B cell (primary cell): ENCODE data around the gene CPA1. TPM values are rescaled to one million over a fixed set of nuclear protein-coding genes. Genes with fewer than 3 reads are reported as not detected.

Experiments
- ATAC-seq: fragments of 200-7000 bp; cut with Tn5 transposase; one replicate; pipeline ENCODE4 v1.10.0; 2021; ENCODE audit warnings: low read depth, mild to moderate bottlenecking, moderate number of reproducible peaks, moderate library complexity
- CTCF ChIA-PET: fragments of 350-600 bp; sonication (Branson Sonifier 250); formaldehyde crosslinking; loops from one replicate; lab custom pipeline; 2021; ENCODE audit warnings: antibody characterized with exemption, inconsistent platforms; lab: Charles Lee
- POLR2A ChIA-PET: fragments of 350-600 bp; sonication (Branson Sonifier 250); formaldehyde crosslinking; loops from one replicate; lab custom pipeline; 2021; ENCODE audit warnings: antibody characterized with exemption; lab: Charles Lee
- DNase-seq: peaks from one replicate; pipeline ENCODE4 v3.0.0; 2013
- H2AFZ ChIP-seq: 2 replicates; pipeline ENCODE4 v1.6.1; 2012; ENCODE audit warnings: mild to moderate bottlenecking, low read depth, low read length; ENCODE audit not compliant: insufficient read depth, poor library complexity, severe bottlenecking
- H3K27ac ChIP-seq, 2 donors: 1 replicate in 1 of 2; 2 replicates in 1 of 2; pipeline ENCODE4 v1.5.1; 2012 to 2013; ENCODE audit warnings: low read length in 2 of 2, mild to moderate bottlenecking in 2 of 2, moderate library complexity in 1 of 2
- H3K27me3 ChIP-seq, 4 experiments: fragments of 200-600 bp in 1 of 4; sonication (generic) in 1 of 4; replicated peaks in 1 of 4; 1 replicate in 2 of 4; 2 replicates in 2 of 4; pipeline versions ENCODE4 v1.6.1 to v1.7.0; 2013 to 2016; ENCODE audit warnings: low read length in 3 of 4, mild to moderate bottlenecking in 2 of 4, mixed read lengths in 1 of 4, moderate library complexity in 1 of 4; ENCODE audit not compliant: insufficient read depth in 4 of 4, control insufficient read depth in 3 of 4; ENCODE audit errors: control extremely low read depth in 1 of 4
- H3K36me3 ChIP-seq, 2 experiments: replicated peaks in 1 of 2; 1 replicate in 1 of 2; 2 replicates in 1 of 2; pipeline versions ENCODE4 v1.6.1 to v1.7.1; 2013; ENCODE audit warnings: low read length in 1 of 2; ENCODE audit not compliant: insufficient read depth in 2 of 2, control insufficient read depth in 1 of 2; ENCODE audit errors: control extremely low read depth in 1 of 2, extremely low read depth in 1 of 2
- H3K4me1 ChIP-seq, 2 donors: fragments of 200-600 bp in 1 of 2; sonication (generic) in 1 of 2; 1 replicate in 1 of 2; 2 replicates in 1 of 2; pipeline versions ENCODE4 v1.5.1 to v1.6.1; 2013 to 2017; ENCODE audit warnings: low read length in 2 of 2; ENCODE audit not compliant: control insufficient read depth in 2 of 2, insufficient read depth in 2 of 2
- H3K4me2 ChIP-seq: replicated peaks from 2 replicates; pipeline ENCODE3; 2012; ENCODE audit warnings: mild to moderate bottlenecking, low read depth, low read length; ENCODE audit not compliant: poor library complexity, severe bottlenecking
- H3K4me3 ChIP-seq, 5 experiments: fragments of 200-600 bp in 1 of 5; sonication (generic) in 1 of 5; 1 replicate in 3 of 5; 2 replicates in 2 of 5; pipeline versions ENCODE4 v1.5.1 to v1.7.0; 2011 to 2016; ENCODE audit warnings: low read length in 4 of 5, mild to moderate bottlenecking in 4 of 5, low read depth in 2 of 5, control low read depth in 1 of 5, moderate library complexity in 1 of 5; ENCODE audit not compliant: insufficient read depth in 1 of 5; ENCODE audit errors: control extremely low read depth in 1 of 5, extremely low read depth in 1 of 5
- H3K79me2 ChIP-seq: fragments of 200-600 bp; sonication (generic); one replicate; pipeline ENCODE4 v1.6.0; 2016; ENCODE audit warnings: low read length; ENCODE audit not compliant: control insufficient read depth, insufficient read depth
- H3K9ac ChIP-seq: fragments of 200-600 bp; sonication (generic); 2 replicates; pipeline ENCODE4 v1.6.1; 2017; ENCODE audit warnings: mild to moderate bottlenecking, low read length, moderate library complexity
- H3K9me3 ChIP-seq, 3 donors: one replicate each; pipeline versions ENCODE4 v1.6.1 to v1.7.1; 2013; ENCODE audit warnings: low read length in 2 of 3; ENCODE audit not compliant: control insufficient read depth in 2 of 3, insufficient read depth in 1 of 3; ENCODE audit errors: control extremely low read depth in 1 of 3
- H4K20me1 ChIP-seq: 2 replicates; pipeline ENCODE4 v1.6.0; 2012; ENCODE audit warnings: mild to moderate bottlenecking, low read length; ENCODE audit not compliant: insufficient read depth, control insufficient read depth, poor library complexity, severe bottlenecking
- H3K27ac Mint-ChIP-seq: one replicate; pipeline ENCODE4 v1.8.0; 2021; ENCODE audit warnings: mixed read lengths
- H3K27me3 Mint-ChIP-seq: one replicate; pipeline ENCODE4 v1.8.0; 2021; ENCODE audit warnings: mixed read lengths
- H3K4me1 Mint-ChIP-seq: one replicate; pipeline ENCODE4 v1.8.0; 2021; ENCODE audit warnings: mixed read lengths
- H3K4me3 Mint-ChIP-seq: one replicate; pipeline ENCODE4 v1.8.0; 2021; ENCODE audit warnings: mixed read lengths
- H3K9me3 Mint-ChIP-seq: one replicate; pipeline ENCODE4 v1.8.0; 2022; ENCODE audit warnings: mixed read lengths; ENCODE audit not compliant: insufficient read depth
- EZH2 ChIP-seq: IDR thresholded peaks from 2 replicates; pipeline ENCODE4 v1.6.1; 2012; ENCODE audit warnings: borderline replicate concordance, low read depth, mild to moderate bottlenecking, moderate library complexity, low read length; ENCODE audit not compliant: insufficient read depth, poor library complexity, severe bottlenecking
- WGBS: methylation state at CpG from one replicate; pipeline ENCODE4 v1.1.5; 2013; ENCODE audit warnings: missing lambda C conversion rate; ENCODE audit not compliant: insufficient coverage; 5-methylcytosine and 5-hydroxymethylcytosine counted together
- intact Hi-C: fragments of 100-400 bp; cut with micrococcal nuclease; formaldehyde crosslinking; loops from one replicate; pipeline ENCODE4 v1.10.0; 2022
- polyA plus RNA-seq: library from polyadenylated mRNA; depleted of rRNA; stranded (reverse); fragments of >200 nt; gene quantifications from 2 replicates; pipeline ENCODE4 v1.2.3, GENCODE V29; 2012
- total RNA-seq, 2 donors: library from RNA; stranded (reverse); fragments of 120-200 nt in 1 of 2; gene quantifications; 1 replicate in 1 of 2; 2 replicates in 1 of 2; pipeline versions ENCODE4 v1.2.3 to v1.2.4, GENCODE V29; 2013 to 2022
- TF ChIP-seq, protein P1 (sequence below): fragments of 200-600 bp; IDR thresholded peaks from one replicate; pipeline ENCODE4 v1.8.0; 2022; ENCODE audit warnings: antibody characterized with exemption, mild to moderate bottlenecking

Gene CPA1
- total and polyA plus RNA-seq, 2 donors (not counting 1 experiment from before 2014, with no cell fraction given): not detected

DNA sequence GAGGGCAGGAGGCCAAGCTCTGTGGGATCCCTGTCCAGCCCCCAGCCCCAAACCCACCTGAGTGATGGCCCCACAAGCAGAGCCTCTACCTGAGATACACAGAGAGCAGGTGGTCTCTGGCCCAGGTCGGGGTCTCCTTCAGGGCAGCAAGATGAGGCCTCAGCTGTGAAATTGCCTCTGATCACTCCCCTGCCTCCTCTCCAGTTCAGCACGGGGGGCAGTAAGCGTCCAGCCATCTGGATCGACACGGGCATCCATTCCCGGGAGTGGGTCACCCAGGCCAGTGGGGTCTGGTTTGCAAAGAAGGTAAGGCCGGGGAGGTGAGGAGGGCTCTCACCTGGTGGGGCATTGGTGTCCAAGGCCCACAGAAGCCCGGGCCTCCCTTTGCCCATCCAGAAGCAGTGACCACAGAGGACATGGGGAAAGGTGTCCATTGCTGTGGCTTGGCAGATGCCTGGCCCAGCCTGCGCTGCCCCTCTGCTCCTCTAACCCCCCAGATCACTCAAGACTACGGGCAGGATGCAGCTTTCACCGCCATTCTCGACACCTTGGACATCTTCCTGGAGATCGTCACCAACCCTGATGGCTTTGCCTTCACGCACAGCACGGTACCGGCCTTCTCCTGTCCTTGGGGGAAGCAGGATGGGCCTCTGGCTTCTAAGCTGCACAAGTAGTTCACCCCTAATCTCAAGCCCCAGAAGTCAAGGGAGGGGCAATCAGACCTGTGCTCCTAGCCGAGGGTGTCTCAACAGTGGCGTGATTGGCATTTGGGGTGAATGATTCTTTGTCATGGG, 3.1 kb downstream of the CPA1 start:
- no peak overlapping the region for H3K4me3 Mint-ChIP-seq
- ChIA-PET CTCF (no interaction called here), POLR2A (no interaction called here)
- H3K36me3 ChIP-seq: no peaks in the 10 kb centered on the region
- no peak overlapping the region for H3K4me3 ChIP-seq
- peaks cover 0 to 7% (median 0%) of the 10 kb centered on the region in 3 donors for H3K9me3 ChIP-seq
- no peaks in the 10 kb centered on the region for H3K79me2 ChIP-seq
- H3K27me3 ChIP-seq: no peaks in the 10 kb centered on the region
- H3K27ac Mint-ChIP-seq: no peak overlapping the region
- H3K4me1 ChIP-seq: no peaks in the 10 kb centered on the region
- DNase-seq (no peak), ATAC-seq (no peak)
- no peaks in the 10 kb centered on the region for H3K4me1 Mint-ChIP-seq
- H3K4me2 ChIP-seq: no peak overlapping the region
- TF ChIP-seq EZH2: no peak
- TF ChIP-seq, protein P1, sequence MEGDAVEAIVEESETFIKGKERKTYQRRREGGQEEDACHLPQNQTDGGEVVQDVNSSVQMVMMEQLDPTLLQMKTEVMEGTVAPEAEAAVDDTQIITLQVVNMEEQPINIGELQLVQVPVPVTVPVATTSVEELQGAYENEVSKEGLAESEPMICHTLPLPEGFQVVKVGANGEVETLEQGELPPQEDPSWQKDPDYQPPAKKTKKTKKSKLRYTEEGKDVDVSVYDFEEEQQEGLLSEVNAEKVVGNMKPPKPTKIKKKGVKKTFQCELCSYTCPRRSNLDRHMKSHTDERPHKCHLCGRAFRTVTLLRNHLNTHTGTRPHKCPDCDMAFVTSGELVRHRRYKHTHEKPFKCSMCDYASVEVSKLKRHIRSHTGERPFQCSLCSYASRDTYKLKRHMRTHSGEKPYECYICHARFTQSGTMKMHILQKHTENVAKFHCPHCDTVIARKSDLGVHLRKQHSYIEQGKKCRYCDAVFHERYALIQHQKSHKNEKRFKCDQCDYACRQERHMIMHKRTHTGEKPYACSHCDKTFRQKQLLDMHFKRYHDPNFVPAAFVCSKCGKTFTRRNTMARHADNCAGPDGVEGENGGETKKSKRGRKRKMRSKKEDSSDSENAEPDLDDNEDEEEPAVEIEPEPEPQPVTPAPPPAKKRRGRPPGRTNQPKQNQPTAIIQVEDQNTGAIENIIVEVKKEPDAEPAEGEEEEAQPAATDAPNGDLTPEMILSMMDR: no peak
- H4K20me1 ChIP-seq: no peaks in the 10 kb centered on the region
- no peak overlapping the region for H2AFZ ChIP-seq
- WGBS: 92% methylated on average over 17 of the region's 18 CpGs
- no peak overlapping the region for H3K9ac ChIP-seq
- no peaks in the 10 kb centered on the region for H3K27me3 Mint-ChIP-seq
- H3K9me3 Mint-ChIP-seq: no peaks in the 10 kb centered on the region
- intact Hi-C loops: no loop called here
- no peak overlapping the region for H3K27ac ChIP-seq

DNA sequence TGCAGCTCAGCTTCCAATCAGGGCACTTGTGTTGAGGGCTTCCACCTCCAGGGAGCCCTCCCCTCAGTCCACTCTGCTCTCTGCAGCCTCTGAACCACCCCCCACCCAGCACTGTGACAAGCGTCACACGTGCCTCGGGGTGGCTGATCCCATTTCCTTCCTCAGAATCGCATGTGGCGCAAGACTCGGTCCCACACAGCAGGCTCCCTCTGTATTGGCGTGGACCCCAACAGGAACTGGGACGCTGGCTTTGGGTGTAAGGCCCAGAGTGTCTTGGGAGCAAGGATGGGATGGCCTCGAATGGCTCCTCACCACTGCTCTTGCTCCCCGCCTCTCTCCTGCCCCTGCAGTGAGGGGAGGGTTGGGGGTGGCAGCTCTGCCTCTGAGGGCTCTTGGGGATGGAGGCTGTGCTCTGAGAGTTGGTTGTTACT, 4.1 kb downstream of the CPA1 start:
- no peak overlapping the region for H3K27ac Mint-ChIP-seq
- ChIA-PET POLR2A (no interaction called here), CTCF (no interaction called here)
- Histone ChIP-seq H3K4me2 (no peak overlapping the region), H3K79me2 (no peaks in the 10 kb centered on the region), H3K4me1 (no peaks in the 10 kb centered on the region), H2AFZ (no peak overlapping the region), H3K9me3 (peaks cover 0 to 7% (median 0%) of the 10 kb centered on the region in 3 donors), H3K9ac (no peak overlapping the region), H3K4me3 (no peak overlapping the region), H3K27ac (no peak overlapping the region), H4K20me1 (no peaks in the 10 kb centered on the region), H3K27me3 (no peaks in the 10 kb centered on the region), H3K36me3 (no peaks in the 10 kb centered on the region)
- DNase-seq (no peak), ATAC-seq (no peak)
- WGBS: 62% methylated on average over 8 of the region's 10 CpGs
- H3K9me3 Mint-ChIP-seq: no peaks in the 10 kb centered on the region
- H3K27me3 Mint-ChIP-seq: no peaks in the 10 kb centered on the region
- no peak for TF ChIP-seq EZH2
- TF ChIP-seq, protein P1: no peak
- intact Hi-C loops: no loop called here
- H3K4me1 Mint-ChIP-seq: no peaks in the 10 kb centered on the region
- no peak overlapping the region for H3K4me3 Mint-ChIP-seq
